Pancreas (tissue), 10 donors: ENCODE results near the gene STARD3. TPM values are rescaled to one million over a fixed set of nuclear protein-coding genes. Genes with fewer than 3 reads are reported as not detected.
A peak's percentile ranks its signal among the peaks of the same experiment; 100 is the strongest.

Source experiments
- ATAC-seq, 4 donors: fragments of 200-7000 bp; cut with Tn5 transposase; one replicate each; pipeline versions ENCODE4 v1.8.0 to v1.9.1; 2020; ENCODE audit warnings: mild to moderate bottlenecking in 4 of 4, moderate library complexity in 4 of 4
- DNase-seq, 6 donors: peaks; one replicate each; pipeline ENCODE4 v3.0.0-alpha.2; 2020
- FAIRE-seq: peaks from 2 replicates; lab custom pipeline; 2012; peaks lifted over from hg19 to GRCh38; lab: Jason Lieb, UNC
- H3K27ac ChIP-seq, 4 donors: fragments of 200-600 bp; sonication (generic); 1 replicate in 3 of 4; 2 replicates in 1 of 4; pipeline versions ENCODE4 v1.5.0 to v1.8.0; 2020
- H3K27me3 ChIP-seq, 4 donors: fragments of 200-600 bp; one replicate each; pipeline ENCODE4 v1.8.0; 2021
- H3K36me3 ChIP-seq, 3 donors: fragments of 200-600 bp; sonication (generic) in 1 of 3; one replicate each; pipeline versions ENCODE4 v1.5.0 to v1.8.0; 2020 to 2021
- H3K4me1 ChIP-seq, 3 donors: fragments of 200-600 bp; one replicate each; pipeline ENCODE4 v1.8.0; 2021
- H3K4me3 ChIP-seq, 4 donors: fragments of 200-600 bp; sonication (generic) in 2 of 4; one replicate each; pipeline versions ENCODE4 v1.5.0 to v1.8.0; 2020 to 2021
- H3K9me3 ChIP-seq, 4 donors: fragments of 200-600 bp; one replicate each; pipeline ENCODE4 v1.8.0; 2021
- WGBS, 2 donors: extraction: QIAGEN DNeasy Blood & Tissue Kit; methylation state at CpG; one replicate each; pipeline ENCODE4 v1.1.7; 2013; 5-methylcytosine and 5-hydroxymethylcytosine counted together
- intact Hi-C, 3 donors: fragments of 100-400 bp; cut with DNase I; formaldehyde crosslinking; loops; one replicate each; pipeline versions ENCODE4 v1.11.1 to v1.14.2; 2022
- polyA plus RNA-seq, 2 donors: library from polyadenylated mRNA; stranded (reverse); fragments of 200-250 nt; gene quantifications; one replicate each; pipeline ENCODE4 v1.2.3, GENCODE V29; 2013
- total RNA-seq, 6 donors: library from RNA; stranded (reverse); fragmentation: NEBNext Ultra II Directional in 4 of 6; extraction: Animal tissue kit (Norgen Biotek cat#: 25700) in 4 of 6; gene quantifications; one replicate each; pipeline versions ENCODE4 v1.2.1 to v1.2.4, GENCODE V29; 2021 to 2023
- TF ChIP-seq, protein P1 (sequence below), 4 donors: fragments of 200-600 bp; sonication (generic) in 3 of 4; IDR thresholded peaks; one replicate each; pipeline versions ENCODE4 v1.5.0 to v1.8.0; 2021; ENCODE audit warnings: antibody characterized with exemption in 4 of 4
- donor health status: healthy with polysubstance abuse.
- donor health status: DM: no; HTN: no; CAD: no; lungs with moderate emphysema.
- donor health status: DM: no; HTN: no; CAD: no.
- donor health status: control.
- donor health status: control.
- donor health status: Bipolar disorder and iron deficiency.
- donor health status: DM: yes; HTN: yes; CAD: no.
- donor health status: DM: no; HTN: no; CAD: no.
- donor health status: DM: no; HTN: no; CAD: no.
- donor health status: DM: yes; HTN: yes; CAD: no.

Gene STARD3
- total and polyA plus RNA-seq, 8 donors, result 24.4 to 73.8 (median 29.9) TPM

DNA sequence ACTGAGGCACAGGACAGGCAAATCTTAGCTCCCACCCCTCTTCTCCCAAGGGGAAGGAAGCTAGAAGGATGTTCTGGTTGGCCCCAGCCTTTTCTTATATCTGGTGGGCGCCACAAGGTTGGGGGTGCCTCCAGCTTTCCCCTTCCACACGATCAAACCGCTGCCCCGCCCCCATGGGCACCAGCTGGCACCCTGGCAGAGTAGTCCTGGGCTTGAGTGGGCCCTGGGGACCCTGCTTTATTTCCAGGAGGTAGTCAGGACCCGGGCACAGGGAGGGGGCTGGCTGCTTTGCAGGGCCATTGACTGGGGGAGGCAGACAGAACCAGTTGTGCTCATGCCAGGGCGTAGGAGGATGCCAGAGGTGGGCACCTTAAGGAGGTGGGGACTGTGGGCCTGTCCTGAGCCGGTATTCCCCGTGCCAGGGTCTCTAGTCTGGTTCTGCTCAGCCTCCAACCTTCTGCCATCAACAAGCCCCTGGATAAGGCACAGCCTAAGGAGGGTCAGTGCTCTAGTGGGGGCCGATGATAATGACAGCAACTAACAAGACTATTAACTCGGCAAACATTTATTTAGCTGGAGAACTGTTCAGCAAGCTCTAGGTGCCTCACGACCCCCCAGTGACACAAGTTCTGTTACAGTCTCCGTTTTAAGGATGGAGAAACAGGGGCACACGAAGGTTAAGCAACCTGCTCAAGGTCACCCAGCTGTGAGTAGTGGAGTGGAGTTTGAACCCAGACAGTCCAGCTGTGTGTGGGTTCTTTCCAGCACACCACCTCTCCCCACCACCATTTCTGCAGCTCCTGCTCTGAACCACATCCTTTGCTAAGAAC is 17.8 kb upstream of the STARD3 start:
- no peaks in the 10 kb centered on the region for H3K27me3 ChIP-seq
- no peaks in the 10 kb centered on the region for H3K9me3 ChIP-seq
- intact Hi-C loops, result no loop called here
- peaks cover 0 to 8% (median 4%) of the 10 kb centered on the region in 3 donors for H3K4me1 ChIP-seq
- no peak for FAIRE-seq
- DNase-seq, result peak in 1 of 6 donors; percentile 28
- TF ChIP-seq, protein P1, sequence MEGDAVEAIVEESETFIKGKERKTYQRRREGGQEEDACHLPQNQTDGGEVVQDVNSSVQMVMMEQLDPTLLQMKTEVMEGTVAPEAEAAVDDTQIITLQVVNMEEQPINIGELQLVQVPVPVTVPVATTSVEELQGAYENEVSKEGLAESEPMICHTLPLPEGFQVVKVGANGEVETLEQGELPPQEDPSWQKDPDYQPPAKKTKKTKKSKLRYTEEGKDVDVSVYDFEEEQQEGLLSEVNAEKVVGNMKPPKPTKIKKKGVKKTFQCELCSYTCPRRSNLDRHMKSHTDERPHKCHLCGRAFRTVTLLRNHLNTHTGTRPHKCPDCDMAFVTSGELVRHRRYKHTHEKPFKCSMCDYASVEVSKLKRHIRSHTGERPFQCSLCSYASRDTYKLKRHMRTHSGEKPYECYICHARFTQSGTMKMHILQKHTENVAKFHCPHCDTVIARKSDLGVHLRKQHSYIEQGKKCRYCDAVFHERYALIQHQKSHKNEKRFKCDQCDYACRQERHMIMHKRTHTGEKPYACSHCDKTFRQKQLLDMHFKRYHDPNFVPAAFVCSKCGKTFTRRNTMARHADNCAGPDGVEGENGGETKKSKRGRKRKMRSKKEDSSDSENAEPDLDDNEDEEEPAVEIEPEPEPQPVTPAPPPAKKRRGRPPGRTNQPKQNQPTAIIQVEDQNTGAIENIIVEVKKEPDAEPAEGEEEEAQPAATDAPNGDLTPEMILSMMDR (IDR thresholded peaks at IDR 0.05), result no peak
- H3K36me3 ChIP-seq, result no peaks in the 10 kb centered on the region
- ATAC-seq, result no peak
- WGBS, 2 donors, result 38 to 40% methylated on average over 13 of the region's 13 CpGs
- H3K4me3 ChIP-seq, result peak overlapping the region in 2 of 4 donors; percentile 46 to 49
- H3K27ac ChIP-seq, result no peak overlapping the region

DNA sequence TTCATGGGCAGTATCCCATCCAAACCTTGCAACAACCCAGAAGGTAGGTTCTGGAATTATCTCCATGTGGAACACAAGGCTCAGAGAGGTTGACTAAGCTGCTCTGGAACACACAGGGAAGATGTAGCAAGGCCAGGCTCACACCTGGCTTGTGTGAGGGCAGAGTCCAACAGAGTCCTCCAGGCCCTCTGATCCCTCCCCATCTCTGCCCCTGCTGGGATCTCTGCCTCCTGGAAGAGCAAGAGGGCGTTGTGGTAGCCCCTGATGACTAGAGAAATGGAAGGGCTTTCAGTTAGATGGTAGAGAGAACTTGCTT is 17.2 kb upstream of the STARD3 start:
- TF ChIP-seq, protein P1 (IDR thresholded peaks at IDR 0.05), result no peak
- Histone ChIP-seq H3K27me3 (no peaks in the 10 kb centered on the region), H3K9me3 (no peaks in the 10 kb centered on the region), H3K27ac (no peak overlapping the region), H3K4me1 (peaks cover 0 to 8% (median 4%) of the 10 kb centered on the region in 3 donors), H3K36me3 (no peaks in the 10 kb centered on the region), H3K4me3 (no peak overlapping the region)
- WGBS, 2 donors, result 48 to 69% methylated on average over 1 of the region's 1 CpG
- FAIRE-seq (no peak), ATAC-seq (no peak), DNase-seq (no peak)
- intact Hi-C loops, result loop anchor here in 2 of 3 donors (5.0 kb wide), 3 partner anchors 67 to 138 kb away; no protein-coding TSS in a partner anchor

DNA sequence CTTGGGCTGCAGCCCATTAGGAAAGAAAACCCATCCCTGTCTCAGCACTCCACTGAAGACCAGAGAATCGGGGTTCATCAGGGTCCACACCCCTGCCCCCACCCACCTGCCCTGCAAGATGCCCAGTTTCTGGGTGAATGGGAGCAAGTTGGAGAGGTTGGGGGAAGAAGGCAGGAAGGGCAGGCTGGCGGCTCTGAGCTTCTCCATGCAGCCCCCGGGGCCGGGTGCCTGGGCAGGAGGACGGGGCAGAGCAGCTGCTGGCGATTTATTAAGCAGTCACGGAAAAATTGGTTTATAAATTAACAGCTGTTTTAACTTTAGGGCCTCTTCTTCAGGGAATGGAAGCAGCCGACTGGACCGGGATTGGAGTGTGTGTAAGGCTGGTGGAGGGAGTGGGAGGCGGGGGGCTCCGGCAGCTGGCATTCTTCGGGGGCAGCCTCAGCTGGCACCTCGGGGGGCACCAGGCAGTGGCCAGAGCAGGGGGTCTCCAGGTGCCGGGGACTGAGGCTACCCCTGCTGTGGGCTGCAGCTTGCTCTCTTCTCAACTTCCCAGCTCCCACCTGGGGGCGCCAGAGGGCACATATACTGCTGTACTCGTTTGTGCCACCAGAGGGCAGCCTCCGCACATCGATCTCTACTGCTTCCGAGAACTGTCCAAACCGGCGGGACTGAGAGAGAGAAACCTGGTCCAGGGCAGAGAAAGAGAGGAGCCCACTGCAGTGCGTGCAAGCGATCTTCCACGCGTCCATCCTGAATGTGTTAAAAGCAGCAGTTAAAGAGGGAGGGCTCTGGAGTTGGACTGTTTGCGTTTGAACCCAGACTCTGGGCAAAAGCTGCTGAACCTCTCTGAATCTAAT is 15.2 kb upstream of the STARD3 start:
- FAIRE-seq, result no peak

DNA sequence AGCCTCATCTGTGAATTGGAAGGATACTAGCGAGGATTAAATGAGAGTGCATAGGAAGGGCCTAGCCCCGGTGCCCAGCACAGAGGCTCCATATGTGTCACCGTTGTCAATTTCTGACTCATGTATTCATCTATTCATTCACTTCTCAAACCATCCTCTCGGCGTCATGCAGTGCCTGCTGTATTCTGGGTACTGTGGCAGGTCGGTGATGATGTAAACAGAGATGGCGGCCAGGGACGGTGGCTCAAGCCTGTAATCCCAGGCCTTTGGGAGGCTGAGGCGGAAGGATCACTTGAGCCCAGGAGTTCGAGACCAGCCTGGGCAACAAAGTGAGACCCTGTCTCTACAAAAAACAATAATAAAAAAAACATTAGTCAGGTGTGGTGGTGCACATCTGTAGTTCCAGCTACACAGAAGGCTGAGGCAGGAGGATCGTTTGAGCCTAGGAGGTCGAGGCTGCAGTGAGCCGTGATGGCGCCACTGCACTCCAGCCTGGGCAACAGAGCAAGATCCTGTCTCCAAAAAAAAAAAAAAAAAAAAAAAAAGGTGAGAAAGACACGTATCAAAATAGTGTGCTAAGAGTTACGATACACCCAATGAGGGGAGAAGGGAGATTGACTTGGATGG is 14.5 kb upstream of the STARD3 start:
- Histone ChIP-seq H3K9me3 (no peaks in the 10 kb centered on the region), H3K36me3 (no peaks in the 10 kb centered on the region), H3K27ac (no peak overlapping the region), H3K4me3 (no peak overlapping the region), H3K27me3 (no peaks in the 10 kb centered on the region), H3K4me1 (peaks cover 0 to 8% (median 4%) of the 10 kb centered on the region in 3 donors)
- intact Hi-C loops, result loop anchor here in 2 of 3 donors (5.0 kb wide), 3 partner anchors 70 to 135 kb away; no protein-coding TSS in a partner anchor
- FAIRE-seq (no peak), ATAC-seq (no peak), DNase-seq (no peak)
- TF ChIP-seq, protein P1 (IDR thresholded peaks at IDR 0.05), result no peak
- 47 to 55% methylated on average over 16 of the region's 16 CpGs for WGBS, 2 donors

More for the DNA sequence above, 15.2 kb upstream of the STARD3 start:
- Histone ChIP-seq H3K27me3 (no peaks in the 10 kb centered on the region), H3K9me3 (no peaks in the 10 kb centered on the region), H3K36me3 (no peaks in the 10 kb centered on the region), H3K4me1 (peaks cover 0 to 8% (median 4%) of the 10 kb centered on the region in 3 donors), H3K4me3 (no peak overlapping the region), H3K27ac (no peak overlapping the region)
- WGBS, 2 donors, result 6 to 7% methylated on average over 25 to 26 of the region's 26 CpGs
- intact Hi-C loops, result loop anchor here in 2 of 3 donors (5.0 kb wide), 3 partner anchors 69 to 136 kb away; no protein-coding TSS in a partner anchor
- DNase-seq, result peak; percentile 67 to 96 (median 89)
- peak; percentile 55 to 86 (median 74) for ATAC-seq
- TF ChIP-seq, protein P1 (IDR thresholded peaks at IDR 0.05), result peak; percentile 98 to 99 (median 99)
